H1 (cell line): ENCODE measurements around the gene GPR160. TPM values are rescaled to one million over a fixed set of nuclear protein-coding genes. Genes with fewer than 3 reads are reported as not detected.

ENCODE experiments used
- CEBPB ChIP-seq: IDR thresholded peaks from 2 replicates; pipeline ENCODE4 v1.6.1; 2012; ENCODE audit warnings: low read depth, low read length
- MAFK ChIP-seq: IDR thresholded peaks from 2 replicates; pipeline ENCODE4 v1.6.1; 2012; ENCODE audit warnings: low read depth, mild to moderate bottlenecking, improper control_type of control experiment, low read length
- TAF1 ChIP-seq: IDR thresholded peaks from 2 replicates; pipeline ENCODE4 v1.6.1; 2011; ENCODE audit warnings: mild to moderate bottlenecking, low read depth, low read length
- polyA plus RNA-seq, 7 experiments: library from polyadenylated mRNA; depleted of rRNA in 3 of 7; stranded (reverse) in 5 of 7; unstranded in 2 of 7; fragments of >200 nt in 5 of 7; fragments of 200-250 nt in 2 of 7; gene quantifications; 1 replicate in 5 of 7; 2 replicates in 1 of 7; 4 replicates in 1 of 7; pipeline versions ENCODE4 v1.2.1 to v1.2.3, GENCODE V29; 2011 to 2013; ENCODE audit warnings: missing spikeins in 2 of 7, mixed read lengths in 2 of 7
- total RNA-seq: library from RNA; stranded (reverse); fragmentation: NEBNext Ultra II Directional; extraction: Animal tissue kit (Norgen Biotek cat#: 25700); gene quantifications from 2 replicates; pipeline ENCODE4 v1.2.1, GENCODE V29; 2021

Gene GPR160
- total and polyA plus RNA-seq, 2 of the 8 experiments (the other 6 are each of a cell fraction or from before 2014, with no cell fraction given), result 14.3 to 16.6 TPM

DNA sequence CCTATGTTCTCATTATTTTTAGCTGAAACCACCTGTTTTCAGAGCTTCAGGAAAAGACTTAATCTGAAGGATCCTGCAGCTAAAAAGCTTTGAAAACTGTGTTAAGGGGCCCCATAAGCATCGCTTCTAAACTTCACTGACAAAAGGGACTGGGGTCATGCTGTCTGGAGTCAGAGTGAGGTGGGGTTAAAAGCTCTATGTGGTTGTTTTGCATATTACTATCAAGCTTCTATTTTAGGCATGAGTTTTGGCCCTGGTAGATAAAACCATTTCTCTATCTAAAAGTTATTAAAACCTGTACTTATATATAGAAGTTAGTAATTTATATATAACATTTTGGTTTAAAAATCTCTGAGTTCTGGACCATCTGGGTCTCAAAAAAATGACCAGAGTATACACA is 45.5 kb downstream of the GPR160 start (continued):
- no peak for TF ChIP-seq TAF1
- no peak for TF ChIP-seq CEBPB
- TF ChIP-seq MAFK, result no peak
